ENCODE results near the gene NOD1. TPM values are rescaled to one million over a fixed set of nuclear protein-coding genes. Genes with fewer than 3 reads are reported as not detected.

The NOD1 gene
- total and polyA plus RNA-seq, 2 of the 8 experiments (the other 6 are each of a cell fraction or from before 2014, with no cell fraction given), result 3.8 to 6.5 TPM

DNA sequence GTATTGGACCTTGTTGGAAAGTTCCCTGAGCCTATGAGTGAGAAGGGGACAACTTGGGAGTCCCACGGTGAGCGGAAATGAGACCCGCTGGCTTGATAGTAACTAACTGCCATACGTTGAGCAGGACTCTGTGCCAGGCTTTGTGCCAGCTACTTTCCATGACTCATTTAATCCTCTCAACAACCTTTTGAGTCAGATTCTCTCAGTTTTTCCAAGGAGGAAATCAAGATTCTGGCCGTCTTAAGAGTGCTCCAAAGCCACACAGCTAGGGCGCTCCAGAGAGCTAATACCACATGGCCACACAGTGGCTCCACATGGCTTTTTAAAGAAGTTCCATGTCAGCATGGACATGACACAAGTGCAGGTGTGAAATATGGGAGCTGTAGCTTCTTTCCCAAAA is 55.7 kb downstream of the NOD1 start:
- FAIRE-seq, result no peak

More for the DNA sequence above, 55.7 kb downstream of the NOD1 start:
- Histone ChIP-seq H3K56ac (replicated peaks; ENCODE audit: insufficient read length, low read depth, low read length) (no peak overlapping the region), H3K18ac (ENCODE audit: extremely low read depth, low read length) (no peak overlapping the region), H3K14ac (ENCODE audit: insufficient read length) (no peak overlapping the region), H3K36me3 (ENCODE audit: control insufficient read depth in 2 of 4, insufficient read depth in 4 of 4, low read length in 3 of 4) (no peaks in the 10 kb centered on the region), H2BK20ac (ENCODE audit: low read length) (no peak overlapping the region), H3K4ac (replicated peaks; ENCODE audit: insufficient read length, low read depth, low read length) (no peak overlapping the region), H2BK120ac (replicated peaks; ENCODE audit: low read depth, low read length) (no peak overlapping the region), H3K27ac (ENCODE audit: low read depth, low read length) (no peak overlapping the region), H4K5ac (ENCODE audit: insufficient read length, low read depth, low read length) (no peak overlapping the region), H3K79me1 (ENCODE audit: low read depth, low read length) (no peaks in the 10 kb centered on the region), H3K9me3 (ENCODE audit: insufficient read depth in 2 of 2, low read depth in 1 of 2, low read length in 1 of 2) (no peaks in the 10 kb centered on the region; a peak in 1 of 4 replicates), H3K27me3 (replicated peaks in 1 of 4; ENCODE audit: control insufficient read depth in 3 of 4, extremely low read depth in 1 of 4, insufficient read depth in 3 of 4, low read length in 3 of 4) (no peaks in the 10 kb centered on the region), H2BK5ac (ENCODE audit: low read depth, low read length) (no peak overlapping the region), H3K79me2 (ENCODE audit: control insufficient read depth in 1 of 2, insufficient read depth in 2 of 2, low read length in 2 of 2) (no peaks in the 10 kb centered on the region), H2BK12ac (ENCODE audit: low read depth, low read length) (no peak overlapping the region), H4K20me1 (replicated peaks in 1 of 2; ENCODE audit: control insufficient read depth in 1 of 2, insufficient read depth in 2 of 2, low read length in 2 of 2) (no peaks in the 10 kb centered on the region), H3K4me3 (ENCODE audit: extremely low read depth in 1 of 4, insufficient read depth in 2 of 4, low read depth in 3 of 4, low read length in 4 of 4) (no peak overlapping the region), H4K8ac (ENCODE audit: extremely low read depth, insufficient read depth, low read length) (no peak overlapping the region), H3K4me1 (replicated peaks in 1 of 4; ENCODE audit: control insufficient read depth in 3 of 4, insufficient read depth in 4 of 4, low read length in 3 of 4) (no peaks in the 10 kb centered on the region; a peak in 1 of 7 replicates), H3K9ac (replicated peaks in 1 of 4; ENCODE audit: extremely low read depth in 1 of 4, low read depth in 3 of 4, low read length in 3 of 4) (no peak overlapping the region), H3K23me2 (ENCODE audit: low read depth, low read length) (no peaks in the 10 kb centered on the region), H3K4me2 (ENCODE audit: insufficient read depth in 1 of 2, low read depth in 2 of 2, low read length in 2 of 2) (no peak overlapping the region), H3K23ac (ENCODE audit: insufficient read length) (no peak overlapping the region), H4K91ac (replicated peaks; ENCODE audit: insufficient read length, low read length) (no peak overlapping the region), H2BK15ac (ENCODE audit: low read length) (no peak overlapping the region), H2AFZ (ENCODE audit: low read length) (no peak overlapping the region), H2AK5ac (ENCODE audit: low read depth, low read length) (no peak overlapping the region)
- DNase-seq (ENCODE audit: low read depth in 1 of 2, low spot score in 2 of 2), result no peak
- 86% methylated on average over 6 of the region's 6 CpGs; no CpG with 5 or more reads in 1 of the 2 experiments for WGBS, 2 experiments (ENCODE audit: extremely low coverage in 1 of 2, insufficient coverage in 1 of 2, insufficient read length in 1 of 2, insufficient replicate concordance in 2 of 2, low coverage in 1 of 2, low lambda C conversion rate in 2 of 2, missing lambda C conversion rate in 1 of 2)
- TF ChIP-seq SIN3A (conservative IDR thresholded peaks at IDR 0.05 in 1 of 2, IDR thresholded peaks at IDR 0.05 in 1 of 2; ENCODE audit: low read depth in 1 of 2, low read length in 2 of 2) (no peak), POLR2A (IDR thresholded peaks at IDR 0.05; ENCODE audit: control extremely low read depth in 1 of 2, low read depth in 2 of 2, low read length in 2 of 2) (no peak), FOSL1 (IDR thresholded peaks at IDR 0.05; ENCODE audit: insufficient read depth, low read depth, low read length) (no peak)
- TF ChIP-seq, protein P1, sequence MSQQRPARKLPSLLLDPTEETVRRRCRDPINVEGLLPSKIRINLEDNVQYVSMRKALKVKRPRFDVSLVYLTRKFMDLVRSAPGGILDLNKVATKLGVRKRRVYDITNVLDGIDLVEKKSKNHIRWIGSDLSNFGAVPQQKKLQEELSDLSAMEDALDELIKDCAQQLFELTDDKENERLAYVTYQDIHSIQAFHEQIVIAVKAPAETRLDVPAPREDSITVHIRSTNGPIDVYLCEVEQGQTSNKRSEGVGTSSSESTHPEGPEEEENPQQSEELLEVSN (IDR thresholded peaks at IDR 0.05), result peak; percentile 33; the same call in 1 of the 2 replicates
- CTCF ChIA-PET (ENCODE audit: partially characterized antibody), result interaction anchor here (0.7 to 1.6 kb wide), 7 partner anchors 25 to 1233 kb away, joined by 3 to 4 read pairs (median 3); no protein-coding TSS in a partner anchor
- POLR2A ChIA-PET (ENCODE audit: partially characterized antibody), result interaction anchor here (1.2 kb wide), 1 partner anchor 10 kb away, joined by 3 read pairs; no protein-coding TSS in a partner anchor

All from H1 (cell line).